Liver (tissue), 9 donors: ENCODE measurements around the gene RAMP3. TPM values are rescaled to one million over a fixed set of nuclear protein-coding genes. Genes with fewer than 3 reads are reported as not detected.

Experiments
- DNase-seq: peaks from one replicate; pipeline ENCODE4 v3.0.0-alpha.2; 2017; ENCODE audit warnings: low spot score
- H3K27ac ChIP-seq, 2 donors: one replicate each; pipeline ENCODE4 v1.7.0; 2013; ENCODE audit warnings: inconsistent platforms in 2 of 2, low read length in 2 of 2, control low read depth in 1 of 2, low read depth in 1 of 2, mild to moderate bottlenecking in 1 of 2
- H3K27me3 ChIP-seq, 4 donors: one replicate each; pipeline versions ENCODE4 v1.6.1 to v1.7.0; 2013; ENCODE audit warnings: low read length in 3 of 4, inconsistent platforms in 1 of 4, mild to moderate bottlenecking in 1 of 4, moderate library complexity in 1 of 4; ENCODE audit not compliant: control insufficient read depth in 4 of 4, insufficient read depth in 4 of 4
- H3K36me3 ChIP-seq, 4 donors: one replicate each; pipeline versions ENCODE4 v1.6.1 to v1.7.0; 2013; ENCODE audit warnings: low read length in 3 of 4, mild to moderate bottlenecking in 3 of 4, low read depth in 1 of 4, moderate library complexity in 1 of 4; ENCODE audit not compliant: control insufficient read depth in 4 of 4, insufficient read depth in 3 of 4
- H3K4me1 ChIP-seq, 4 donors: one replicate each; pipeline versions ENCODE4 v1.6.1 to v1.7.0; 2013; ENCODE audit warnings: low read length in 3 of 4, mild to moderate bottlenecking in 3 of 4, moderate library complexity in 1 of 4; ENCODE audit not compliant: control insufficient read depth in 4 of 4, insufficient read depth in 4 of 4
- H3K4me3 ChIP-seq, 3 donors: one replicate each; pipeline versions ENCODE4 v1.6.1 to v1.7.0; 2013; ENCODE audit warnings: low read length in 3 of 3, control low read depth in 1 of 3, low read depth in 1 of 3, mild to moderate bottlenecking in 1 of 3
- H3K9ac ChIP-seq, 2 donors: one replicate each; pipeline ENCODE4 v1.7.0; 2013; ENCODE audit warnings: low read length in 2 of 2, mild to moderate bottlenecking in 2 of 2, moderate library complexity in 2 of 2, control low read depth in 1 of 2, low read depth in 1 of 2
- H3K9me3 ChIP-seq, 4 donors: one replicate each; pipeline versions ENCODE4 v1.6.1 to v1.7.0; 2013; ENCODE audit warnings: low read length in 3 of 4; ENCODE audit not compliant: control insufficient read depth in 4 of 4
- CTCF ChIP-seq: fragments of 150-350 bp; IDR thresholded peaks from 2 replicates; pipeline ENCODE4 v1.5.1; 2017; ENCODE audit warnings: improper control_type of control experiment, low read depth, low read length; ENCODE audit not compliant: missing input control
- FOXA1 ChIP-seq: IDR thresholded peaks from 2 replicates; pipeline ENCODE4 v1.6.1; 2016; ENCODE audit warnings: antibody characterized with exemption
- GABPA ChIP-seq, 2 donors: IDR thresholded peaks in 1 of 2; conservative IDR thresholded peaks in 1 of 2; 2 replicates each; pipeline ENCODE4 v1.6.1; 2016; ENCODE audit warnings: antibody characterized with exemption in 2 of 2, mild to moderate bottlenecking in 1 of 2, moderate library complexity in 1 of 2
- HNF4A ChIP-seq, 2 donors: conservative IDR thresholded peaks; 2 replicates each; pipeline ENCODE4 v1.6.1; 2016; ENCODE audit warnings: antibody characterized with exemption in 2 of 2, mild to moderate bottlenecking in 2 of 2
- HNF4G ChIP-seq: IDR thresholded peaks from 2 replicates; pipeline ENCODE4 v1.6.1; 2016; ENCODE audit warnings: antibody characterized with exemption
- JUND ChIP-seq, 2 donors: IDR thresholded peaks; 2 replicates each; pipeline ENCODE4 v1.6.1; 2016; ENCODE audit warnings: antibody characterized with exemption in 2 of 2
- MAX ChIP-seq: IDR thresholded peaks from 2 replicates; pipeline ENCODE4 v1.6.1; 2016; ENCODE audit warnings: antibody characterized with exemption
- NR2F2 ChIP-seq: IDR thresholded peaks from 2 replicates; pipeline ENCODE4 v1.6.1; 2016; ENCODE audit warnings: antibody characterized with exemption
- RAD21 ChIP-seq, 2 donors: IDR thresholded peaks; 2 replicates each; pipeline ENCODE4 v1.6.1; 2016; ENCODE audit warnings: antibody characterized with exemption in 2 of 2, mild to moderate bottlenecking in 2 of 2
- REST ChIP-seq: IDR thresholded peaks from 2 replicates; pipeline ENCODE4 v1.6.1; 2016; ENCODE audit warnings: antibody characterized with exemption, mild to moderate bottlenecking
- RXRA ChIP-seq, 2 donors: IDR thresholded peaks; 2 replicates each; pipeline ENCODE4 v1.6.1; 2017 to 2018; ENCODE audit warnings: antibody characterized with exemption in 2 of 2, mild to moderate bottlenecking in 1 of 2
- SP1 ChIP-seq: IDR thresholded peaks from 2 replicates; pipeline ENCODE4 v1.6.1; 2018; ENCODE audit warnings: antibody characterized with exemption, mild to moderate bottlenecking
- TAF1 ChIP-seq: conservative IDR thresholded peaks from 2 replicates; pipeline ENCODE4 v1.6.1; 2016; ENCODE audit warnings: antibody characterized with exemption, mild to moderate bottlenecking
- YY1 ChIP-seq: IDR thresholded peaks from 2 replicates; pipeline ENCODE4 v1.6.1; 2016; ENCODE audit warnings: antibody characterized with exemption, mild to moderate bottlenecking
- ZBTB33 ChIP-seq: IDR thresholded peaks from 2 replicates; pipeline ENCODE4 v1.6.1; 2016; ENCODE audit warnings: antibody characterized with exemption
- WGBS: extraction: QIAGEN DNeasy Blood & Tissue Kit; methylation state at CpG from one replicate; pipeline ENCODE4 v1.1.7; 2013; 5-methylcytosine and 5-hydroxymethylcytosine counted together
- polyA plus RNA-seq, 2 donors: library from polyadenylated mRNA; stranded (reverse) in 1 of 2; unstranded in 1 of 2; fragments of 200-250 nt in 1 of 2; fragments of >200 nt in 1 of 2; fragmentation: Nextera tagmentation in 1 of 2; extraction: Ambion mirVana in 1 of 2; gene quantifications; one replicate each; pipeline versions ENCODE4 v1.2.1 to v1.2.3, GENCODE V29; 2013 to 2015
- total RNA-seq, 2 donors: library from RNA; depleted of rRNA; stranded (reverse); fragments of >200 nt; gene quantifications; one replicate each; pipeline ENCODE4 v1.2.3, GENCODE V29; 2014
- donor health status: healthy.
- donor health status: healthy.
- donor health status: healthy.
- donor health status: healthy.
- donor health status: healthy.

The RAMP3 gene
- total RNA-seq (10 to 100 TPM in 1 of 2 donors, 1 to 10 TPM in 1; 2.3 to 30.0 TPM), polyA plus RNA-seq (10 to 100 TPM; 17.0 to 27.5 TPM)

DNA sequence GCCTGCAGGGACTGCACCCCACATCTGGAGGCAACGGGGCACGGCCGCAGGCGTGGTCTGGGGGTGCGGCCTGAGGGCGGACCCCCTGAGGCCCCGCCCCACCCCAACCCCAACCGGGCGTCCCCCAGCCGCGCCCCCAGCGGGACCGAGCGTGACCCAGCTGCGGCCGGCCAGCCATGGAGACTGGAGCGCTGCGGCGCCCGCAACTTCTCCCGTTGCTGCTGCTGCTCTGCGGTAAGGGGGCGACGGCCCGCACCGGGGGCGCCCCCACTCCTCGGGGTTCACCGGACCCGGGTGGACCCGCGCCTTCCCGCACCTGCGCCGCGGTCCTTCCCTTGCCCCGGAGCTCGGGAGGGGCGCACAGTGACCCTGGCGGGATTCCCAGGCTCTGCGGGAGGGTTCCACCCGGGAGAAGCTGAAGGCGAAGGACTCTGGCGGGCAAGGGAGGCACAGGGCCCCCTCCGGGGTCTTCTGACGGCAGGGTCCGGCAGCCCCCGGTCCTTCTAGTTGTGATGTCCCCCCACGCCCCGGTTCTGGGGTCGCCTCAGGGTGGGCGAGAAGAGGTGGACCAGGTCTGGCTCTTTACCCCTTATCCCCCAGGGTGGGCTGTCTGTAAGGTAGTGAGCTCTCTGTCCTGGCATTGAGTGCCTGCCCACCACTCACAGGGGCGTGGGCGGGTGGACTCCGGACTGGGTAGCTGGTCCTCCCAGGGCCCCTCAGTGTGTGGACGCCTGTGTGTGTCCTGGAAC lies at the start of gene RAMP3:
Gene RAMP3, plus strand, starts transcription at position 139 of the 749 bp plus-strand sequence. Its CDS starts 38 bp downstream, at position 177.
- no peaks in the 10 kb centered on the region for H3K36me3 ChIP-seq
- no peaks in the 10 kb centered on the region for H3K4me1 ChIP-seq
- TF ChIP-seq YY1 (no peak), HNF4G (no peak)
- peaks cover 0 to 3% (median 1%) of the 10 kb centered on the region in 4 donors for H3K27me3 ChIP-seq
- no peak within 1 kb of the TSS for H3K27ac ChIP-seq
- no peak for DNase-seq
- H3K9ac ChIP-seq: peak within 1 kb of the TSS in 1 of 2 donors; percentile 12
- H3K4me3 ChIP-seq: peak within 1 kb of the TSS in 1 of 3 donors; percentile 43
- no peaks in the 10 kb centered on the region for H3K9me3 ChIP-seq
- WGBS: 16% methylated on average over 56 of the region's 56 CpGs

DNA sequence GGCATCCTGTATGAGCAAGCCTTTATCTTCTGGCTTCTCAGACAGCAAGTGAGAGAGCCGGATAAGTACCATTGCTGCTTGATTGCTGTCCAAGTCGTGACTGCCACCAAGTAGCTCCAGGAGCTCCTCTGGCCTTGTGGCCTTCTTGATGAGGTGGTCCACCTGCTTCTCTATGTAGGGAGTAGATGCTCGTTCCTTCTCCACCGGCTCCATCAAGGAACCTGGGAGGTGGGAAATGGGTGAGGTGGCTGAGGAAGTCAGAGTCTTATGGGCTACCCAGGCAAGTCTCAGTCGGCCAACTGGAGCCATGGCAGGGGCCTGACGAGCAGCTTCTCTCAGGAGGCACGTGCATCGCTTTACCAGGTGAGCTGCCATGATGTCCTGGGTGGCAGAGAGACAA lies 48.7 kb upstream of the RAMP3 start:
- H3K4me1 ChIP-seq: peaks cover 0 to 21% (median 13%) of the 10 kb centered on the region in 4 donors
- no peaks in the 10 kb centered on the region for H3K9me3 ChIP-seq
- H3K9ac ChIP-seq: no peak overlapping the region
- TF ChIP-seq YY1: no peak
- TF ChIP-seq JUND (IDR thresholded peaks at IDR 0.05): no peak
- no peak for TF ChIP-seq SP1
- TF ChIP-seq MAX: no peak
- no peak for TF ChIP-seq RAD21 (IDR thresholded peaks at IDR 0.05)
- TF ChIP-seq NR2F2: no peak
- TF ChIP-seq RXRA (IDR thresholded peaks at IDR 0.05): no peak
- no peak for TF ChIP-seq TAF1
- no peak for TF ChIP-seq CTCF
- no peak for TF ChIP-seq FOXA1
- TF ChIP-seq GABPA (IDR thresholded peaks at IDR 0.05 in 1 of 2, conservative IDR thresholded peaks at IDR 0.05 in 1 of 2): no peak
- no peak for TF ChIP-seq HNF4A (conservative IDR thresholded peaks at IDR 0.05)
- TF ChIP-seq ZBTB33: no peak
- TF ChIP-seq REST: no peak
- TF ChIP-seq HNF4G: no peak
- no peaks in the 10 kb centered on the region for H3K27me3 ChIP-seq
- H3K36me3 ChIP-seq: peaks cover 15 to 49% (median 45%) of the 10 kb centered on the region in 4 donors
- WGBS: 85% methylated on average over 8 of the region's 8 CpGs
- DNase-seq: no peak
- no peak overlapping the region for H3K27ac ChIP-seq
- H3K4me3 ChIP-seq: no peak overlapping the region
